Osteocyte (in vitro differentiated cells): Measurements from ENCODE around the gene PALMD. TPM values are rescaled to one million over a fixed set of nuclear protein-coding genes. Genes with fewer than 3 reads are reported as not detected.

ENCODE experiments used
- DNase-seq: peaks from one replicate; pipeline ENCODE4 v3.0.0; 2021; ENCODE audit warnings: mixed read lengths; ENCODE audit not compliant: unreplicated experiment; ENCODE audit errors: extremely low spot score
- H3K27ac Mint-ChIP-seq: one replicate; pipeline ENCODE4 v1.8.0; 2021; ENCODE audit warnings: mild to moderate bottlenecking, mixed read lengths; ENCODE audit not compliant: unreplicated experiment
- H3K27me3 Mint-ChIP-seq: one replicate; pipeline ENCODE4 v1.8.0; 2021; ENCODE audit warnings: mixed read lengths; ENCODE audit not compliant: unreplicated experiment
- H3K36me3 Mint-ChIP-seq: one replicate; pipeline ENCODE4 v1.8.0; 2021; ENCODE audit warnings: mixed read lengths; ENCODE audit not compliant: unreplicated experiment
- H3K4me1 Mint-ChIP-seq: one replicate; pipeline ENCODE4 v1.8.0; 2021; ENCODE audit warnings: mixed read lengths; ENCODE audit not compliant: unreplicated experiment
- H3K4me3 Mint-ChIP-seq: one replicate; pipeline ENCODE4 v1.8.0; 2021; ENCODE audit warnings: mild to moderate bottlenecking, moderate library complexity, mixed read lengths; ENCODE audit not compliant: unreplicated experiment
- H3K9me3 Mint-ChIP-seq: one replicate; pipeline ENCODE4 v1.8.0; 2021; ENCODE audit warnings: mixed read lengths; ENCODE audit not compliant: unreplicated experiment
- CTCF ChIP-seq: fragments of 200-600 bp; sonication (generic); IDR thresholded peaks from 2 replicates; pipeline ENCODE4 v1.5.0; 2021; ENCODE audit warnings: antibody characterized with exemption, mild to moderate bottlenecking, moderate library complexity
- total RNA-seq: library from RNA; stranded (reverse); gene quantifications from 2 replicates; pipeline ENCODE4 v1.2.1, GENCODE V29; 2021

PALMD gene
- total RNA-seq, 1 donor from 2014 or later, result 7.0 TPM

- TF ChIP-seq CTCF, result no peak
- Mint-ChIP-seq H3K36me3 (no peaks in the 10 kb centered on the region), H3K4me1 (peaks cover 33% of the 10 kb centered on the region), H3K9me3 (no peaks in the 10 kb centered on the region), H3K27me3 (no peaks in the 10 kb centered on the region), H3K4me3 (no peak overlapping the region), H3K27ac (peak overlapping the region; percentile 79)
- DNase-seq, result no peak
These were observed 710 bp upstream of the PALMD start for GRCh38 chr1:99645203-99645602.

GRCh38 chr1:99646868-99647267, 955 bp downstream of the PALMD start:
- Mint-ChIP-seq H3K36me3 (no peaks in the 10 kb centered on the region), H3K9me3 (no peaks in the 10 kb centered on the region), H3K27me3 (no peaks in the 10 kb centered on the region), H3K27ac (peak overlapping the region; percentile 79), H3K4me1 (peaks cover 33% of the 10 kb centered on the region), H3K4me3 (peak overlapping the region; percentile 76)
- TF ChIP-seq CTCF, result no peak
- DNase-seq, result no peak

- Mint-ChIP-seq H3K4me1 (peaks cover 33% of the 10 kb centered on the region), H3K27me3 (no peaks in the 10 kb centered on the region), H3K36me3 (no peaks in the 10 kb centered on the region), H3K4me3 (peak overlapping the region; percentile 76), H3K9me3 (no peaks in the 10 kb centered on the region), H3K27ac (peak overlapping the region; percentile 79)
- TF ChIP-seq CTCF, result no peak
- no peak for DNase-seq
These were observed 1.6 kb downstream of the PALMD start for GRCh38 chr1:99647490-99647889.

GRCh38 chr1:99648107-99648506, 2.2 kb downstream of the PALMD start:
- Mint-ChIP-seq H3K4me1 (peaks cover 33% of the 10 kb centered on the region), H3K4me3 (peak overlapping the region; percentile 76), H3K27ac (no peak overlapping the region), H3K9me3 (no peaks in the 10 kb centered on the region), H3K36me3 (no peaks in the 10 kb centered on the region), H3K27me3 (no peaks in the 10 kb centered on the region)
- peak; percentile 34 for TF ChIP-seq CTCF
- DNase-seq, result no peak

DNA sequence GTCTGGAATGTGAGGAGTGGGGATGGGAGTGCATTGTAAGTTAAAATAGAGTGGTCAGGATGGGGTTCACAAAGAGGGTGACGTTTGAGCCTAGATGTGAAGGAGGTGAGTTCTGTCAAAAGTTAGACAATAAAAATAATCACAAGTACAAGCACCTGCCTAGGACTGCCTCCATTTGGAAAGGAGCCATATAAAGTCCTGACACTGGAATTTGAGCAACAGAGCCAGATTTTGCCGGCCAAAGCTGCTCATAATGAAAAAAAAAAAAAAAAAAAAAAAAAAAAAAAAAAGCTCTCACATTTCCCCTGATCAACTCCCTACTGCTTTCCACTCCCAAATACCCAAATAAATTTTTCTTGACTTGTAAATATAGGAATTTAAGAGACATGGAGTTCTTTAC, 4.1 kb downstream of the PALMD start:
- no peak for DNase-seq
- H3K4me3 Mint-ChIP-seq, result no peak overlapping the region
- no peak overlapping the region for H3K27ac Mint-ChIP-seq
- H3K27me3 Mint-ChIP-seq, result no peaks in the 10 kb centered on the region
- H3K36me3 Mint-ChIP-seq, result peaks cover 4% of the 10 kb centered on the region
- peaks cover 30% of the 10 kb centered on the region for H3K4me1 Mint-ChIP-seq
- H3K9me3 Mint-ChIP-seq, result no peaks in the 10 kb centered on the region
- no peak for TF ChIP-seq CTCF
